ENCODE measurements around the gene ZNF366.

DNA sequence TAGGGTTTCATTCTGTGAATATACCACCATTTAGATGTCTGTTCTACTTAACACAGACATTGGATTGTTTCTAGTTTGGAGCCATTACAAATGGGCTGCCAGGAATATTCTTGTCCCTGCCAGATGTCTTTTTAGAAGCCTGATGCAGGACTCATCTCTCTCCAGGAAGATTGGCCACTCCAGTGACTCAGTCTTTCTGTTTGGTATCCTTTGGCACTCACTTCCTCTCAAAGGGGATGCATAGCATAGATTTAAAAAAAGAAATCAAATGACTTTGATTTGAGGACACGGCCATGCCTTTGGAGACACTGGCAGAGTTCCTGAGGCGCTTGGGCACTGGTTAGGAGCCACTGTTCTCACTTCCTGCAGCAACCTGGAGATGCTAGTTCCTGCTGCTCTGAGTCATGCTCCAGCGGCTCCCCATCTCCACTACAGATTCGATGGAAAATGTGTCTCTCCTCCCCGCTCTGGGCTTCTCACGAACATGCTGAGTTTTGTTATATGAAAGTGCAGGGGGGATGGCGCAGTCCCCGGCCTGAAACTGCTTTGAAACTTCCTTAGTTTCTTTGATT, 3.5 kb upstream of the ZNF366 start:
- TF ChIP-seq CTCF (IDR thresholded peaks at IDR 0.05) (no peak), POLR2A (IDR thresholded peaks at IDR 0.05) (no peak)
